Suprapubic skin (tissue), 4 donors: ENCODE results near the gene FBXO21. TPM values are rescaled to one million over a fixed set of nuclear protein-coding genes. Genes with fewer than 3 reads are reported as not detected.

ENCODE experiments used
- DNase-seq, 2 donors: peaks; one replicate each; pipeline ENCODE4 v3.0.0-alpha.2; 2019; ENCODE audit warnings: low spot score in 2 of 2
- H3K27ac ChIP-seq: fragments of 200-600 bp; sonication (generic); one replicate; pipeline ENCODE4 v1.5.1; 2019
- H3K27me3 ChIP-seq: fragments of 200-600 bp; sonication (generic); one replicate; pipeline ENCODE4 v1.5.1; 2019
- H3K36me3 ChIP-seq: fragments of 200-600 bp; sonication (generic); one replicate; pipeline ENCODE4 v1.5.1; 2019
- H3K4me1 ChIP-seq: fragments of 200-600 bp; sonication (generic); one replicate; pipeline ENCODE4 v1.5.1; 2019
- H3K4me3 ChIP-seq: fragments of 200-600 bp; sonication (generic); one replicate; pipeline ENCODE4 v1.5.1; 2019; ENCODE audit warnings: mild to moderate bottlenecking
- H3K9me3 ChIP-seq: fragments of 200-600 bp; sonication (generic); one replicate; pipeline ENCODE4 v1.5.1; 2019
- CTCF ChIP-seq, 2 donors: fragments of 200-600 bp in 1 of 2; fragments of 450-650 bp in 1 of 2; sonication (generic) in 1 of 2; IDR thresholded peaks; one replicate each; pipeline ENCODE4 v1.5.1; 2016 to 2019; ENCODE audit warnings: antibody characterized with exemption in 2 of 2, mild to moderate bottlenecking in 1 of 2, moderate library complexity in 1 of 2
- EP300 ChIP-seq: sonication (generic); formaldehyde crosslinking; IDR thresholded peaks from one replicate; pipeline ENCODE4 v1.6.1; 2017; ENCODE audit warnings: antibody characterized with exemption
- POLR2A ChIP-seq, 2 donors: fragments of 450-650 bp; IDR thresholded peaks; one replicate each; pipeline ENCODE4 v1.6.1; 2017; ENCODE audit warnings: antibody characterized with exemption in 2 of 2, mild to moderate bottlenecking in 2 of 2, moderate library complexity in 2 of 2
- POLR2AphosphoS5 ChIP-seq, 3 donors: sonication (generic); formaldehyde crosslinking; IDR thresholded peaks; one replicate each; pipeline ENCODE4 v1.6.1; 2017; ENCODE audit warnings: antibody characterized with exemption in 3 of 3
- WGBS: methylation state at CpG from one replicate; pipeline ENCODE4 v1.1.5; 2018; 5-methylcytosine and 5-hydroxymethylcytosine counted together
- total RNA-seq, 4 donors: library from RNA; depleted of rRNA; stranded (reverse); fragments of >200 nt; gene quantifications; one replicate each; pipeline ENCODE4 v1.1.0, GENCODE V29; 2016

Gene FBXO21
- total RNA-seq, 4 donors from 2014 or later: 76.1 to 109 (median 80.1) TPM

- Histone ChIP-seq H3K9me3 (no peaks in the 10 kb centered on the region), H3K27me3 (no peaks in the 10 kb centered on the region), H3K27ac (no peak overlapping the region), H3K36me3 (peaks cover 51% of the 10 kb centered on the region), H3K4me1 (peaks cover 3% of the 10 kb centered on the region), H3K4me3 (no peak overlapping the region)
- no peak for DNase-seq
- 82% methylated on average over 13 of the region's 13 CpGs for WGBS
- TF ChIP-seq POLR2A (IDR thresholded peaks at IDR 0.05): no peak
- TF ChIP-seq EP300: no peak
- TF ChIP-seq CTCF (IDR thresholded peaks at IDR 0.05): no peak
- no peak for TF ChIP-seq POLR2AphosphoS5 (IDR thresholded peaks at IDR 0.05)
Observed at GRCh38 chr12:117145597-117146154, 44.6 kb downstream of the FBXO21 start.

- Histone ChIP-seq H3K36me3 (peaks cover 42% of the 10 kb centered on the region), H3K27ac (no peak overlapping the region), H3K9me3 (no peaks in the 10 kb centered on the region), H3K4me1 (peaks cover 6% of the 10 kb centered on the region), H3K4me3 (no peak overlapping the region), H3K27me3 (no peaks in the 10 kb centered on the region)
- TF ChIP-seq POLR2AphosphoS5 (IDR thresholded peaks at IDR 0.05): no peak
- TF ChIP-seq CTCF (IDR thresholded peaks at IDR 0.05): no peak
- no peak for TF ChIP-seq POLR2A (IDR thresholded peaks at IDR 0.05)
- TF ChIP-seq EP300: no peak
- 95% methylated on average over 15 of the region's 15 CpGs for WGBS
- no peak for DNase-seq
Observed at GRCh38 chr12:117144599-117144998, 45.7 kb downstream of the FBXO21 start.

GRCh38 chr12:117143008-117143532 is 47.2 kb downstream of the FBXO21 start:
- no peak overlapping the region for H3K4me3 ChIP-seq
- 77% methylated on average over 18 of the region's 18 CpGs for WGBS
- TF ChIP-seq POLR2AphosphoS5 (IDR thresholded peaks at IDR 0.05): no peak
- H3K4me1 ChIP-seq: peaks cover 6% of the 10 kb centered on the region
- DNase-seq: no peak
- H3K27ac ChIP-seq: no peak overlapping the region
- H3K36me3 ChIP-seq: peaks cover 27% of the 10 kb centered on the region
- no peaks in the 10 kb centered on the region for H3K9me3 ChIP-seq
- H3K27me3 ChIP-seq: no peaks in the 10 kb centered on the region

- TF ChIP-seq CTCF (IDR thresholded peaks at IDR 0.05) (no peak), POLR2A (IDR thresholded peaks at IDR 0.05) (no peak), EP300 (no peak), POLR2AphosphoS5 (IDR thresholded peaks at IDR 0.05) (no peak)
- peaks cover 6% of the 10 kb centered on the region for H3K4me1 ChIP-seq
Observed at GRCh38 chr12:117142094-117142493, 48.2 kb downstream of the FBXO21 start.

GRCh38 chr12:117141097-117141898 is 49.0 kb downstream of the FBXO21 start:
- 80% methylated on average over 18 of the region's 29 CpGs for WGBS
- no peak overlapping the region for H3K4me3 ChIP-seq
- H3K27ac ChIP-seq: no peak overlapping the region

More at GRCh38 chr12:117142094-117142493, 48.2 kb downstream of the FBXO21 start:
- 83% methylated on average over 12 of the region's 12 CpGs for WGBS
- Histone ChIP-seq H3K36me3 (peaks cover 22% of the 10 kb centered on the region), H3K27me3 (no peaks in the 10 kb centered on the region), H3K9me3 (no peaks in the 10 kb centered on the region), H3K4me3 (no peak overlapping the region), H3K27ac (no peak overlapping the region)
- DNase-seq: no peak

More at GRCh38 chr12:117141097-117141898, 49.0 kb downstream of the FBXO21 start:
- TF ChIP-seq EP300 (no peak), POLR2A (IDR thresholded peaks at IDR 0.05) (no peak), CTCF (IDR thresholded peaks at IDR 0.05) (no peak), POLR2AphosphoS5 (IDR thresholded peaks at IDR 0.05) (no peak)
- no peak for DNase-seq
- no peaks in the 10 kb centered on the region for H3K27me3 ChIP-seq
- no peaks in the 10 kb centered on the region for H3K9me3 ChIP-seq
- H3K4me1 ChIP-seq: peaks cover 6% of the 10 kb centered on the region
- H3K36me3 ChIP-seq: peaks cover 20% of the 10 kb centered on the region
